ENCODE data around the gene SLC5A1.
"Not testable (repeated sequence)": the region's sequence is repeated elsewhere in the genome, so short reads cannot be mapped to it uniquely, and the experiment has no call there.

DNA sequence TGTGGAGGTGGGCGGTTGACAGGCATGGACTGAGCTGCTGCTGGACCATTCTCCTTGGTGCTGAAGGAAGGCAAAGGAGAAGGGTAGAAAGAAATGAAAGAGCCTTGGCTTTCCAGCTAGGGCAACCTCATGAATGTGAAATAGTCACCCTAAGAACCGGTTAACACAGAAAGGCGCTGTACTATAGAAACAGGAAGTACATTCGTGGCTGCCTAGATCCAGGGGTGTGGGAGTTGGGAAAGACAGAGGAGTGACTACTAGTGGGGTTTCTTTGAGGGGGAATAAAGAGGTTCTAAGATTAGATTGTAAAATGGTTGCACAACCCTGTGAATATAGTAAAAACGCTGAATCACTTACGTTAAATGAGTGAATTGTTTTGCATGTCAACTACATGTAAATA is 108.6 kb downstream of the SLC5A1 start:
- TF ChIP-seq, protein P1, sequence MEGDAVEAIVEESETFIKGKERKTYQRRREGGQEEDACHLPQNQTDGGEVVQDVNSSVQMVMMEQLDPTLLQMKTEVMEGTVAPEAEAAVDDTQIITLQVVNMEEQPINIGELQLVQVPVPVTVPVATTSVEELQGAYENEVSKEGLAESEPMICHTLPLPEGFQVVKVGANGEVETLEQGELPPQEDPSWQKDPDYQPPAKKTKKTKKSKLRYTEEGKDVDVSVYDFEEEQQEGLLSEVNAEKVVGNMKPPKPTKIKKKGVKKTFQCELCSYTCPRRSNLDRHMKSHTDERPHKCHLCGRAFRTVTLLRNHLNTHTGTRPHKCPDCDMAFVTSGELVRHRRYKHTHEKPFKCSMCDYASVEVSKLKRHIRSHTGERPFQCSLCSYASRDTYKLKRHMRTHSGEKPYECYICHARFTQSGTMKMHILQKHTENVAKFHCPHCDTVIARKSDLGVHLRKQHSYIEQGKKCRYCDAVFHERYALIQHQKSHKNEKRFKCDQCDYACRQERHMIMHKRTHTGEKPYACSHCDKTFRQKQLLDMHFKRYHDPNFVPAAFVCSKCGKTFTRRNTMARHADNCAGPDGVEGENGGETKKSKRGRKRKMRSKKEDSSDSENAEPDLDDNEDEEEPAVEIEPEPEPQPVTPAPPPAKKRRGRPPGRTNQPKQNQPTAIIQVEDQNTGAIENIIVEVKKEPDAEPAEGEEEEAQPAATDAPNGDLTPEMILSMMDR (IDR thresholded peaks at IDR 0.05), result not testable (repeated sequence)
- not testable (repeated sequence) for TF ChIP-seq EZH2 (IDR thresholded peaks at IDR 0.05; ENCODE audit: borderline replicate concordance, insufficient read depth, low read depth, low read length, poor library complexity, severe bottlenecking)
